NCI-H1436 (cell line): ENCODE results near the gene KRIT1.
"Not testable (repeated sequence)": the region's sequence is repeated elsewhere in the genome, so short reads cannot be mapped to it uniquely, and the experiment has no call there.

ENCODE experiments used
- DNase-seq: peaks from one replicate; lab custom pipeline; 2025; lab: John Stamatoyannopoulos, UW

KRIT1 gene

GRCh38 chr7:92246360-92247101, 817 bp upstream of the KRIT1 start:
- peak; percentile 31 for DNase-seq

DNA sequence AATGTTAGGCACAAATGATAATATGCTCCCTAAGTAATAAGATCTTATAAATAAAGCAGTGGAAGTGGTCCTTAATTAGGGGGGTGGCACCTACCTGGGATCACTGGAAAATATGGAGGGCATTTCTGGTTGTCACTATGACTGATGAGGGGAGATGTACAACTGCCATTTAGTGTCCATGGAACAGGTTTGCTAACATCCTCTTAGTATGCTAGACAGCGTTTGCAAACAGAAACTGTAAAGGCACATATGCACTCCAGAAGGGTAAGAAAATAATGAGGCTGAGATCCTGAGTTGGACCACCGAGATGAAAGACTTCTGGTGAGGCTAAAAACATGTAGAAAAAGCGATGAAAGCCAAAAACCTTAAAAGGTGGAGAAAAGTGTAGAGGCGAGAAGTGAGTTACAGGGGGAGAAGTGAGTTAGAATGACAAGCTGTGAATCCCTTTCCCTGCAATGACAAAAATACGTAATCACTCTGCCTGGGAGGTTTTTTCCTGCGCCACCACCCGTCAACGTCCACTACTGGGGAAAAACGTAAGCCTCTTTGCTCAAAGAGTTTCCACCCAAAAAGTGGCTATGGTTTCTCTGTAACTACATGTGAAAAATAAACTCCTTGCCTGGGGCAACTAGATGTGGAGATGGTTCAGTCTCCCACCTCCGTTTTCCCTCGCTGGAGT, 767 bp downstream of the KRIT1 start:
- no peak for DNase-seq

DNA sequence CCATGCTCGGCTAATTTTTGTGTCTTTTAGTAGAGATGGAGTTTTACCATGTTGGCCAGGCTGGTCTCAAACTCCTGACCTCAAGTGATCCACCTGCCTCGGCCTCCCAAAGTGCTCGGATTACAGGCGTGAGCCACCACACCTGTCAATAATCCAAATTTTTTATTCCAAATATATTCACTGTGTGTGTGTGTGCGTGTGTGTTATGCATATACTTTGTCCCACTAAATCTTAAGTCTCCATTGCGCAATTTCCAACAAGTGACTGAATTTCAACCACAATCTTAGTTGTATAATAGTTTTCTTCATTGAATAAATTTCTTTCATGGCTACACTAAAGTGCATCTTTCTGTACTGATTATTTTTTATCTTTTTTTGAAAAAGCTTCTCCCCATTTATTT, 2.7 kb downstream of the KRIT1 start:
- no peak for DNase-seq

GRCh38 chr7:92230547-92230946, 15.2 kb downstream of the KRIT1 start:
- no peak for DNase-seq

GRCh38 chr7:92228742-92229141, 17.0 kb downstream of the KRIT1 start:
- DNase-seq: no peak

DNA sequence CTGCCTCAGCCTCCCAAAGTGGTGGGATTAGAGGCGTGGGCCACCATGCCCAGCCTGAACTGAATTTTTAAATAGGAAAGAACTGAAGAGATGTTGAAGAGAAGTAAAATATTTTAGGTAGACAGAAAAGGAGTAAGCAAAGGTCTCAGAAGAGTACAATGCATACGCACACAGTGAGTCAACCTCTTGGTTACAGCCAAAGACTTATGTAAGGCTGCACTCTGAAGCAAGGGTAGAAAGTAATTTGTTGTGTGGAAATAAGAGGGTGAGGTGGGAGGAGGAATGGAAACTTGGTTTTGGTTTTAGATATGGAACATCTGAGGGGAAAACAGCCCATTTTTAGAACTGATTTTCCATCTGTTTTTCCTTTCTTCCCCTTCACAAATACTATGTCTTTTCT, 17.6 kb downstream of the KRIT1 start:
- DNase-seq: no peak

GRCh38 chr7:92226981-92227380, 18.7 kb downstream of the KRIT1 start:
- DNase-seq: no peak

GRCh38 chr7:92221766-92222165, 23.9 kb downstream of the KRIT1 start:
- no peak for DNase-seq

DNA sequence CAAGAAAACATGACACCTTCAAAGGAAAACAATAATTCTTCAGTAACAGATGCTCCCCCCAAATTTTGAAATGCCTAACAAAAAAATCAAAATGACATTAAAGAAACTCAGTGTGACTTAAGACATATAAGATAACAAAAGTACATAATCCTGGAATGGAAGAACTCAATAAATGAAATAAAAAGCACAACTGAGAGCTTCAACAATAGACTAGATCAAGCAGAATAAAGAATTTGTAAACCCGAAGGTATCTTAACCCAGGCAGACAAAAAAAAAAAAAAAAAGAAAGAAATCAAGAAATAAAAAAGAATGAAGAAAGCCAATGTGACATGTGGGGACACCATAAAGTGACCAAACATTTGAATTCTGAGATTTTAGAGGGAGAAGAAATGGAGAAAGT, 39.0 kb downstream of the KRIT1 start:
- no peak for DNase-seq

DNA sequence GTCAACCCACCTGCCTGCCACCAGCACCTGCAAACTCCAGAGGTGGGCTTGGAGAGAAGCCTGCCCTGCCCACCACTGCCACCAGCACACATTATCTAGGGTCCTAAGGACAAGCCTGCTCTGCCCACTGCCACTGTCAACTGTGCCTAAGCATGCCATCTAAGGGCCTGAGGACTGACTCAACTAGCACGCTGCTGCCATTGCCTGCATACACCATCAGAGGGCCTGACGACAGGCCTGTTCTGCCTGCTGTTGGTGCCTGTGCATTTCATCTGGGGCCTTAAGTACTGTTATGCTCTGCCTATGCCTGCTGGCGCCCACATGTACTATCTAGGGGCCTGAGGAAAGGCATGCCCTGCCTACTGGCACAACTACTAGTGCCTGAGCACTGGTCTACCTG, 39.7 kb downstream of the KRIT1 start:
- no peak for DNase-seq

- no peak for DNase-seq
Measured at GRCh38 chr7:92200791-92201190, 44.9 kb downstream of the KRIT1 start.

DNA sequence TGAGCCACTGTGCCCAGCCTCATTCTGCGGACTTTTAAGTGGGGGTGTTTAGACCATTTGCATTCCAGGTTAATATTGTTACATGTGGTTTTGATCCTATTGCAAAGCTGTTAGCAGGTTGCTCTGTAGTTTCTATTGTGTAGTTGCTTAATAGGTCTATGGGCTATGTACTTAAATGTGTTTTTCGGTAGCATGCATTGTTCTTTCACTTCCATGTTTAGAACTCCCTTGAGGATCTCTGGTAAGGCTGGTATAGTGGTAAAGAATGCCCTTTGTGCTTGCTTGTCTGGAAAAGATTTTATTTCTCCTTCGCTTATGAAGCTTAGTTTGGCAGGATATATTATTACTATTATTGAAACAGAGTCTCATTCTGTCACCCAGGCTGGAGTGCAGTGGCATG, 53.4 kb downstream of the KRIT1 start:
- DNase-seq: no peak

GRCh38 chr7:92189246-92189645, 56.5 kb downstream of the KRIT1 start:
- not testable (repeated sequence) for DNase-seq

- not testable (repeated sequence) for DNase-seq
Measured at GRCh38 chr7:92184294-92184693, 61.4 kb downstream of the KRIT1 start.

- DNase-seq: peak; percentile 64
Measured at GRCh38 chr7:92178928-92179924, 66.5 kb downstream of the KRIT1 start, which contains the start of gene LRRD1. TSS of gene LRRD1 (minus strand) at chr7:92179142. CDS start at chr7:92165202, 13,940 bp downstream.

- no peak for DNase-seq
Measured at GRCh38 chr7:92177362-92177761, 68.4 kb downstream of the KRIT1 start.

DNA sequence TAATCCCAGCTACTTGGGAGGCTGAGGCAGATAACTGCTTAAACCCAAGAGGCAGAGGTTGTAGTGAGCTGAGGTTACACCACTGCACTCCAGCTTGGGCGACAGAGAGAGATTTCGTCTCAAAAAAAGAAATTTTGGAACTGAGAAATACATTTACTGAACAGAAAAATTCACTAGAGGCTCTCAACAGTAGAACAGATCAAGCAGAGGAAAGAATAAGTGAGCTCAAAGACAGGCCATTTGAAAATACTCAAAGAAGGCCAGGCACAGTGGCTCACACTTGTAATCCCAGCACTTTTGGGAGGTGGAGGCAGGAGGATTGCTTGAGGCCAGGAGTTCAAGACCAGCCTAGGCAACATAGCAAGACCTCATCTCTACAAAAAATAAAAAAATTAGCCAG, 76.2 kb downstream of the KRIT1 start:
- DNase-seq: not testable (repeated sequence)

GRCh38 chr7:92161271-92161670, 84.4 kb downstream of the KRIT1 start:
- DNase-seq: no peak

GRCh38 chr7:92158660-92159575, 86.8 kb downstream of the KRIT1 start:
- DNase-seq: no peak

DNA sequence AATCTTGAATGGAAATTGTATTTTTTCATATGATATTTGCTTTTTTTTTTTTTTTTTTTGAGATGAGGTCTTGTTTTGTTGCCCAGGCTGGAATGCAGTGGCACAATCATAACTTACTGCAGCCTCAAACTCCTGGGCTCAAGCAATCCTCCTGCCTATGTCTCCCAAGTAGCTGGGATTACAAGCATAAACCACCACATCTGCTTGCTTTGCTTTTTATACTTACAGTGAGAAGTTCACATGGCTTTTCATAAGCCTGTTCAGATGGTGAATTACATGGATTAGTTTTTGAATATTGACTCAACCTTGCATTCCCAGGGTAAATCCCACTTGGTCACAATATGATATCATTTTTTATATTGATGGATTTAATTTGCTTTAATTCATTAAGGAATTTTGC, 88.7 kb downstream of the KRIT1 start:
- DNase-seq: no peak

DNA sequence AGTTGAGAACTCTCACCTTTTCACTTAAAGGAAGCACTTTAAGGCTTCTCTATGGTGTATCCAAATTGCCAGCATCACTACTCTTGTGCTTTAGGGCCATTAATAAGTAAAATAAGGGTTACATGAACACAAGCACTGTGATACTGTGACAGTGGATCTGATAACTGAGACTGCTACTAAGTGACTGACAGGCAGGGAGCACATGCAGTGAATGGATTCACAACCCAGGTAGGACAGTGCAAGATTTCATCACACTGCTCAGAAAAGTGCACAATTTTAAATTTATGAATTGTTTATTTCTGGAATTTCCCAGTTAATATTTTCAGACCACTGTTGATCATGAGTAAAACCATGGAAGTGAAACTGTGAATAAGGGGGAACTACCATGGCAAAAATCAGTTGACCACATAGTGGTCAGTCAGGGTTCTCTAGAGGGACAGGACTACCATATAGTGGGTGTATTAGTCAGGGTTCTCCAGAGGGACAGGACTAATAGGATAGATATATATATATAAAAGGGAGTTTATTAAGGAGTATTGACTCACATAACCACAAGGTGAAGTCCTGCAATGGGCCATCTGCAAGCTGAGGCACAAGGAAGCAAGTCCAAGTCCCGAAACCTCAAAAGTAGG, 90.5 kb downstream of the KRIT1 start:
- no peak for DNase-seq
